22Rv1 (cell line): ENCODE measurements around the gene VPS13D.
"Not testable (repeated sequence)": the region's sequence is repeated elsewhere in the genome, so short reads cannot be mapped to it uniquely, and the experiment has no call there.

Experiments used
- H3K27ac ChIP-seq: fragments of 450-650 bp; 2 replicates; pipeline ENCODE4 v1.5.1; 2017
- ZFX ChIP-seq: fragments of 450-650 bp; IDR thresholded peaks from 2 replicates; pipeline ENCODE4 v1.6.1; 2017; ENCODE audit warnings: antibody characterized with exemption, borderline replicate concordance
- TF ChIP-seq, protein P1 (sequence below): fragments of 450-650 bp; IDR thresholded peaks from 2 replicates; pipeline ENCODE4 v1.5.1; 2017; ENCODE audit warnings: mild to moderate bottlenecking

Gene VPS13D

DNA sequence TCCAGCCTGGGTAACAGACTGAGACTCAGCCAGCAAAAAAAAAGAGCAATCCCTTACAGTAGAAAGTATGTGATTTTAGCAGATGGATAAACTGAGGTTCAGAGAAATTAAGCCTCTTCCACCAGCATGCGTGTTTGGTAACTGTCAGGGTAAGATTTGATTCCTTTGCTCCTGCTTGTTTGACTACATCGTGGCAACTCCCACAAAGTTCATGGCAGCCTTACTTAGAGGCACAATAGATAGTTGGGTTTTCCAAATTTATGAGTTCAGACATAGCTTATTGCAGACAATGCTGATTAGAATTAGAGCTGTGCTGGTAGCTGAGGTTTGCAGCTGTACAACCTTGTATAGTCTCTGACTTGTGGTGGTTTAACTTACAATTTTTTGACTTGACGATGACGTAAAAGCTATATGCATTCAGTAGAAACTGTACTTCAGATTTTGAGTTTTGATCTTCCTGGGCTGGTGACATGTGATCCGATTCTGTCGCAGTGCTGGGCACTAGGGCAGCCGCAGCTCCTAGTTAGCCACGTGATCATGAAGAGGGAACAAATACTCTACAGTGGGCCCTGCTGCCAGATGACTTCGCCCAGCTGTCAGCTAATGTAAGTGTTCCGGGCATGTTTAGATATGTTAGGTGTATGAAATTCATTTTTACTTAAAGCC is 220.4 kb downstream of the VPS13D start:
- TF ChIP-seq ZFX = no peak
- TF ChIP-seq, protein P1, sequence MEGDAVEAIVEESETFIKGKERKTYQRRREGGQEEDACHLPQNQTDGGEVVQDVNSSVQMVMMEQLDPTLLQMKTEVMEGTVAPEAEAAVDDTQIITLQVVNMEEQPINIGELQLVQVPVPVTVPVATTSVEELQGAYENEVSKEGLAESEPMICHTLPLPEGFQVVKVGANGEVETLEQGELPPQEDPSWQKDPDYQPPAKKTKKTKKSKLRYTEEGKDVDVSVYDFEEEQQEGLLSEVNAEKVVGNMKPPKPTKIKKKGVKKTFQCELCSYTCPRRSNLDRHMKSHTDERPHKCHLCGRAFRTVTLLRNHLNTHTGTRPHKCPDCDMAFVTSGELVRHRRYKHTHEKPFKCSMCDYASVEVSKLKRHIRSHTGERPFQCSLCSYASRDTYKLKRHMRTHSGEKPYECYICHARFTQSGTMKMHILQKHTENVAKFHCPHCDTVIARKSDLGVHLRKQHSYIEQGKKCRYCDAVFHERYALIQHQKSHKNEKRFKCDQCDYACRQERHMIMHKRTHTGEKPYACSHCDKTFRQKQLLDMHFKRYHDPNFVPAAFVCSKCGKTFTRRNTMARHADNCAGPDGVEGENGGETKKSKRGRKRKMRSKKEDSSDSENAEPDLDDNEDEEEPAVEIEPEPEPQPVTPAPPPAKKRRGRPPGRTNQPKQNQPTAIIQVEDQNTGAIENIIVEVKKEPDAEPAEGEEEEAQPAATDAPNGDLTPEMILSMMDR = no peak
- H3K27ac ChIP-seq = no peak overlapping the region

DNA sequence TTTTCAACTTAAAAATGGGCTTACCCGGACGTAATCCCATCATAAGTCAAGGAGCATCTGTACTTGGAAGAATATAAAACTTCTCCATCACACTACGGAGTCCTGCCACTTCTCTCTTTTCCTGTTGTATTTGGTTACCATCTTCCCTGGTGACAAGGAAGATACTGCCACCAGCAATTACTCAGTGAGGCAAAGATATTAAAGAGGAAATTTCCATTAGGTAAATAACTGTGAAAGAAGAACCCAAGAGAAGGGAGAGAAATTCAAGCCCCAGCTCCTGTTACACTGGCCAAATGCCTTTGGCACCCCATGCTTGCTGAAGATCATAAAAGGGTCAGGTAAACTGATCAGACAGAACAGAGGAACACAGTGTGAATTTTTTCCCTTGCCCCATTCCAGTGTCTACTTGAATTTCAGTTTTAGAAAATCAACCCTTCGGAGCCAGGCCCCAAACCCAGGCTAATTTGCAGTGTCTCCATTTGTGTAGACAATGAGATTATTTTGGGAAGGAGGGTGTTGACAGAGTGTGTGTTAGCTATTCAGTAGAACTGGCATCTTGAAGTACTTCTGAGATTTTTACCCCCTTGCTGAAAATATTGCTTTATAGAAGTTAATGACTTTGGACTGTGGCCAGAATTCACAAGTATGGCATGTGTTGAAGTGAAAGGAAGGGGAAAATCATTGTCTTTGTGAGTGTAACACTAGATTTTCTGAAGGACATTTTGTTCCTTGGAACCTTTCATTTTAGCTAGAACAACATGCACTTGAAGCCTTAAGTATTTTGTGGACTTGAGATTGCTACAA is 221.1 kb downstream of the VPS13D start:
- TF ChIP-seq, protein P1 = no peak
- no peak for TF ChIP-seq ZFX
- no peak overlapping the region for H3K27ac ChIP-seq

DNA sequence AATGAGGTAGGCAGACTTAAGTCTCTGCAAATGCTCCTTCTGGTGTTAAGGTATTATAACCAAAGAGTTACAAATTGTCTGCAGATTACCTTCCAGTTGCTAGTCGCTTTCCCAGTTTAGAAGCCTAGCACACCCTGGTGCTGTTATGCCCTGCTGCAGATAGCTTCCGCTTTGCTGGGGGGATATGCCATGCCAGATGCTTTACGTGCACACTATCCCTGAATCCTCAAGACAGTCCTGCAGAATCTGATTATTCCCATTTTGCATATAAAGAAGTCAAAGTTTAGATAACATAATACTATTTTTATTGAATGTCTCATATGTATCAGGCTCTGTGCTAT is 221.7 kb downstream of the VPS13D start:
- H3K27ac ChIP-seq = no peak overlapping the region
- TF ChIP-seq, protein P1 = no peak
- no peak for TF ChIP-seq ZFX

DNA sequence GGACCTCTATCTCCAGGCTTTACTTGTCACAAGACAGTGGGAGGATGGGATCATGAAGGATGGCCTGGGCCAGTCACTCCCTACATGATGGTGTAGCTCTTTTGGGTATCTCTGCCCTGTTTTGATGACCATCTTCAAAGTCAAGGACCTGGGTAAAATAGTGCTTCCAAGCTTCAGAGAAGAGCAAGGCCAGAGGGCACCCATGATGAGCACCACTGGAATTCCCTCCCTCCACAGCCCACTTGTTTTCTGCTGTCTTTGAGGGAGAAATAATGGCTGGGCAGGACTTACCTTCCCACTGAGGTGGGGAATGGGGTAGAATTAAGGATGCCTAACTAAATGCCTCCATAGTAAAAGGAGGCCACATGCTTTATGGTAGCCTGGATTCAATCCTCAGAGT is 222.4 kb downstream of the VPS13D start:
- TF ChIP-seq, protein P1 = no peak
- TF ChIP-seq ZFX = no peak
- no peak overlapping the region for H3K27ac ChIP-seq

DNA sequence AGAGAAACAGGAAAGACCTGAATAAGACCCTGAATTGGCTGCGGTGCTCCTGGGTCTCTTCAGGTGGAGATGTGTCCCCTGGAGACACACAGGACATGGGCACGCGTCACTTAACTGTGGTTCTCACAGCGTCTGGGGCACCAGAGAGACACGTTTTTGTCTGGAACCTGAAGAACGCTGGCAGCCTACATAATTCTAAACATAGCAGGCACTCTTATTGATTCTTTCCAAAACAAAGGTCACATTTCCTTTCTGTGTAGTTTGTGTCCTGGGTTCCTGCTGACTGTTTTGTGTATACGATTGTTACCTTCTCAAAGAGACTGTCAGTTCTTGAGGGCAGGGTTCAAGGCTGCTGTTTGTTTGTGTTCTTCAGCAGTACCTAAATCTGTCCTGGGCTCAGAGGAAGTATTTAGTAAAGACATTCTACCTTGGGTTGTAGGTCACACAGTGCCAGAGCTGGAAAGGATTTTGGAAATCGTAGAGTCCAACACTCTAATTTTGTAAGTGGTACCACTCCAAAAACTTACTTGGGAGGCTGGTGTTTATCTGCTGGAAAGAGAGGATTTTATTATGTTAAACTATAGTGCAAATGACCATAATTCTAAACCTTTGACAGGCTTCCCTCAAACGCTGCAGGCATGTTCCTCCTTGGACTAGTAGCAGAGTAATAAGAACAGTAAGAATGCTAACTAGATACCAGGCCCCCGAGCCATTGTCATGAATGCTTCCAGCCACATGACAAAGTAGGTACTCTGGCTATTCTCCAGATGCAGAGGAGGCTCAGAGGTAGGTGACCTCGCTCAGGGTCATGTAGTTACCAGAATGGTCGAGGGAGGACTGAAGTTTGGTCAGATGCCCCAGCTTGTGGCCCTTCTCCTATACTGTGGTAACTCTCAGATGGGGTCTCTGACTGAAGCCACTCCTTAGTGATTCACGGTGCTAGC is 223.8 kb downstream of the VPS13D start:
- H3K27ac ChIP-seq = no peak overlapping the region
- TF ChIP-seq, protein P1 = no peak
- TF ChIP-seq ZFX = no peak

DNA sequence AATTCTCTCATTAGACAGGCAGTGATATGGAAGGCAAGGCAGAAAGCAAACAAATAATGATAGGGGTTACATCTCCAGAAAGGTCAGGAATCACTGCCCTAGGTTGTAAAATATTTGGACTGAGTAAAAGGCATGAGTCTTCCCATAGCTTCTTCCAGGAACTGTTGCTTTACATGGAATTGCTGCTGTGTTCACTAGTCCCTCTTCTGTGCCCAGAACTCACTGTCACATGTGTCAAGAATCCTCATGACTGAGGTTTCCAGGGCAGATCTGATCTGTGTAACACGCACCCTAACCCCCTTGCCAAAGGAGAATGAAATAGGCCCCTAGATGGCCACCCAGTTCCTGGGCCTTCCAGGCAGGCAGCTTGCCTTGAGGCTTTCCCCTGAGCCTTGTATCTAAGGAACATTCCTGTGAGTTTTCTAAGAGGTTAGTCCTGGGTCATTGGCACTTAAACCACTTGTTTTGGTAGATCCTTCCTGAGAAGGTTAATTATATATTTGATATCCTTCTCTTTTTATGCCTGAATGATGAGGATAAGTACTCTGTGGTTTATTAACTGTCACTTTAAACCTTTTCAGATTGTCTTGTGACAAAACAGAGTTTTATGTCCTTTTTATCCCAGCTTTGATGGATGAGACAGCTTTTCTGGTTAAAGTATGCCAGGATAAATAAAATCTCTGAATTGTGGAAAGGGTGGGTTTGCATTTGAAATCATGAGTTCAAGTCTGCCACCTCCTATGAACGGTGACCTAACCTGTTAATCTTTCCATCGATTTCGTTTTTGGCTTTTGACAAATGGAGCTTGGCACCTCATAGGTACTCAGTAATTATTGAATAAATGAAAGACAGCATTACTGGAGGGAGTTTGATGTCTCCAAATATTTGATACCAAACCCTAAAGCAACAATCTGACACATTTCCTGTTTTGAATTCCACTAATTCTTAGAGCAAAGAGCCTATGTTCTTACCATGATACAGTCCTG is 224.9 kb downstream of the VPS13D start:
- no peak overlapping the region for H3K27ac ChIP-seq
- TF ChIP-seq ZFX = no peak
- TF ChIP-seq, protein P1 = no peak

DNA sequence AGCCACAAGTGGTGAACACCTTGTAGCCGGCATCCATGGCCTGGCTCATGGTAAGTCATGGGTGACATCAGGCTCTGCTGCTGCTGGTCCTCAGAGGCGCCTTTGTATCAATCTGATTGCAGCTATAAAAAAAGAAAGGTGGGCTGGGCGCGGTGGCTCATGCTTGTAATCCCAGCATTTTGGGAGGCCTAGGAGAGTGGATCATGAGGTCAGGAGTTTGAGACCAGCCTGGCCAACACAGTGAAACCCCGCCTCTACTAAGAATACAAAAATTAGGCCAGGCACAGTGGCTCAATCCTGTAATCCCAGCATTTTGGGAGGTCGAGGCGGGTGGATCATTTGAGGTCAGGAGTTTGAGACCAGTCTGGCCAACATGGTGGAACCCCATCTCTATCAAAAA is 226.3 kb downstream of the VPS13D start:
- H3K27ac ChIP-seq = not testable (repeated sequence)
